ENCODE results near the gene H2BW2. TPM values are rescaled to one million over a fixed set of nuclear protein-coding genes. Genes with fewer than 3 reads are reported as not detected.
"Not testable (repeated sequence)": the region's sequence is repeated elsewhere in the genome, so short reads cannot be mapped to it uniquely, and the experiment has no call there.

The H2BW2 gene
- total RNA-seq, 1 donor from 2014 or later = not detected

GRCh38 chrX:104041003-104041402, 1.2 kb downstream of the H2BW2 start:
- Histone ChIP-seq H2AFZ (replicated peaks) (no peak overlapping the region), H3K27ac (no peak overlapping the region), H3K4me1 (no peaks in the 10 kb centered on the region), H3F3A (ENCODE audit: low read depth) (no peaks in the 10 kb centered on the region), H3K27me3 (no peaks in the 10 kb centered on the region), H3K4me3 (no peak overlapping the region), H3K36me3 (no peaks in the 10 kb centered on the region), H3K9ac (no peak overlapping the region), H3K9me3 (ENCODE audit: low read depth) (no peaks in the 10 kb centered on the region), H3K4me2 (no peak overlapping the region), H4K20me1 (ENCODE audit: low read depth) (no peaks in the 10 kb centered on the region), H3K79me2 (ENCODE audit: low read depth) (no peaks in the 10 kb centered on the region)
- Mint-ChIP-seq H3K9me3 (peaks cover 2% of the 10 kb centered on the region), H3K36me3 (no peaks in the 10 kb centered on the region), H3K27ac (no peak overlapping the region), H3K4me3 (no peak overlapping the region), H3K4me1 (peaks cover 8% of the 10 kb centered on the region), H3K27me3 (ENCODE audit: insufficient read depth, low read depth) (no peaks in the 10 kb centered on the region)
- TF ChIP-seq CTCF (IDR thresholded peaks at IDR 0.05) = no peak
- no peak for TF ChIP-seq EZH2phosphoT487 (IDR thresholded peaks at IDR 0.05)
- TF ChIP-seq EZH2 (IDR thresholded peaks at IDR 0.05) = no peak
- DNase-seq (ENCODE audit: low spot score) = no peak

GRCh38 chrX:104045642-104046041, 5.9 kb downstream of the H2BW2 start:
- H3K4me3 Mint-ChIP-seq = no peak overlapping the region
- H3K4me1 Mint-ChIP-seq = peaks cover 8% of the 10 kb centered on the region
- no peaks in the 10 kb centered on the region for H3K79me2 ChIP-seq (ENCODE audit: low read depth)
- no peaks in the 10 kb centered on the region for H3K36me3 Mint-ChIP-seq
- no peak overlapping the region for H3K4me2 ChIP-seq
- H3K4me1 ChIP-seq = no peaks in the 10 kb centered on the region
- no peaks in the 10 kb centered on the region for H3F3A ChIP-seq (ENCODE audit: low read depth)
- H4K20me1 ChIP-seq (ENCODE audit: low read depth) = no peaks in the 10 kb centered on the region
- no peaks in the 10 kb centered on the region for H3K27me3 ChIP-seq
- peaks cover 2% of the 10 kb centered on the region for H3K27me3 Mint-ChIP-seq (ENCODE audit: insufficient read depth, low read depth)
- no peak for TF ChIP-seq CTCF (IDR thresholded peaks at IDR 0.05)
- TF ChIP-seq EZH2phosphoT487 (IDR thresholded peaks at IDR 0.05) = no peak
- no peak for TF ChIP-seq EZH2 (IDR thresholded peaks at IDR 0.05)
- H3K9me3 Mint-ChIP-seq = peaks cover 2% of the 10 kb centered on the region
- DNase-seq (ENCODE audit: low spot score) = no peak
- H3K9ac ChIP-seq = no peak overlapping the region
- H3K9me3 ChIP-seq (ENCODE audit: low read depth) = no peaks in the 10 kb centered on the region
- H3K4me3 ChIP-seq = no peak overlapping the region
- no peak overlapping the region for H3K27ac Mint-ChIP-seq
- H3K36me3 ChIP-seq = no peaks in the 10 kb centered on the region
- H3K27ac ChIP-seq = no peak overlapping the region
- no peak overlapping the region for H2AFZ ChIP-seq (replicated peaks)

GRCh38 chrX:104047171-104047570, 7.4 kb downstream of the H2BW2 start:
- Histone ChIP-seq H3K79me2 (ENCODE audit: low read depth) (no peaks in the 10 kb centered on the region), H3K27me3 (no peaks in the 10 kb centered on the region), H4K20me1 (ENCODE audit: low read depth) (no peaks in the 10 kb centered on the region), H3K4me1 (no peaks in the 10 kb centered on the region), H3K4me2 (no peak overlapping the region), H3K9ac (no peak overlapping the region), H3K36me3 (no peaks in the 10 kb centered on the region), H3K27ac (no peak overlapping the region), H3K4me3 (no peak overlapping the region), H3K9me3 (ENCODE audit: low read depth) (no peaks in the 10 kb centered on the region), H2AFZ (replicated peaks) (no peak overlapping the region), H3F3A (ENCODE audit: low read depth) (no peaks in the 10 kb centered on the region)
- H3K27me3 Mint-ChIP-seq (ENCODE audit: insufficient read depth, low read depth) = peaks cover 2% of the 10 kb centered on the region
- H3K9me3 Mint-ChIP-seq = peaks cover 2% of the 10 kb centered on the region
- H3K4me1 Mint-ChIP-seq = peaks cover 8% of the 10 kb centered on the region
- no peak overlapping the region for H3K27ac Mint-ChIP-seq
- no peak for DNase-seq (ENCODE audit: low spot score)
- TF ChIP-seq EZH2phosphoT487 (IDR thresholded peaks at IDR 0.05) = no peak
- no peak for TF ChIP-seq CTCF (IDR thresholded peaks at IDR 0.05)
- no peak for TF ChIP-seq EZH2 (IDR thresholded peaks at IDR 0.05)
- no peaks in the 10 kb centered on the region for H3K36me3 Mint-ChIP-seq
- no peak overlapping the region for H3K4me3 Mint-ChIP-seq

GRCh38 chrX:104054956-104055355, 15.2 kb downstream of the H2BW2 start:
- not testable (repeated sequence) for H3K4me2 ChIP-seq; H3K27me3 Mint-ChIP-seq (ENCODE audit: insufficient read depth, low read depth); H2AFZ ChIP-seq (replicated peaks); H3K4me3 ChIP-seq; H4K20me1 ChIP-seq (ENCODE audit: low read depth); H3K27me3 ChIP-seq; DNase-seq (ENCODE audit: low spot score); H3K27ac ChIP-seq; H3K4me1 Mint-ChIP-seq; H3K79me2 ChIP-seq (ENCODE audit: low read depth); H3K9ac ChIP-seq; H3K9me3 Mint-ChIP-seq; H3K4me1 ChIP-seq; H3K36me3 ChIP-seq; H3K27ac Mint-ChIP-seq; H3F3A ChIP-seq (ENCODE audit: low read depth); H3K4me3 Mint-ChIP-seq; H3K9me3 ChIP-seq (ENCODE audit: low read depth); H3K36me3 Mint-ChIP-seq

GRCh38 chrX:104062636-104063035, 22.9 kb downstream of the H2BW2 start:
- not testable (repeated sequence) for H3F3A ChIP-seq (ENCODE audit: low read depth); H2AFZ ChIP-seq (replicated peaks); H3K36me3 Mint-ChIP-seq; H3K4me1 ChIP-seq; H3K4me1 Mint-ChIP-seq; H3K9me3 ChIP-seq (ENCODE audit: low read depth); H3K36me3 ChIP-seq; H4K20me1 ChIP-seq (ENCODE audit: low read depth); H3K27me3 ChIP-seq; H3K27ac Mint-ChIP-seq; H3K4me2 ChIP-seq; DNase-seq (ENCODE audit: low spot score); H3K79me2 ChIP-seq (ENCODE audit: low read depth); H3K9me3 Mint-ChIP-seq; H3K4me3 ChIP-seq; H3K4me3 Mint-ChIP-seq; H3K27ac ChIP-seq; H3K27me3 Mint-ChIP-seq (ENCODE audit: insufficient read depth, low read depth); H3K9ac ChIP-seq

GRCh38 chrX:104075778-104076445, 36.2 kb downstream of the H2BW2 start, which contains the start of gene TMSB15C:
Gene TMSB15C, minus strand, starts transcription at chrX:104076236.
- not testable (repeated sequence) for H3K36me3 Mint-ChIP-seq; DNase-seq (ENCODE audit: low spot score); H3K4me2 ChIP-seq; H3K9ac ChIP-seq; H3K9me3 ChIP-seq (ENCODE audit: low read depth); H3K36me3 ChIP-seq; H3K27ac Mint-ChIP-seq; H3F3A ChIP-seq (ENCODE audit: low read depth); H3K27ac ChIP-seq; H2AFZ ChIP-seq (replicated peaks); H3K4me3 ChIP-seq; H3K9me3 Mint-ChIP-seq; H3K27me3 ChIP-seq; H4K20me1 ChIP-seq (ENCODE audit: low read depth); H3K4me1 ChIP-seq; H3K4me3 Mint-ChIP-seq; H3K4me1 Mint-ChIP-seq; H3K27me3 Mint-ChIP-seq (ENCODE audit: insufficient read depth, low read depth); H3K79me2 ChIP-seq (ENCODE audit: low read depth)
